CD4-positive, alpha-beta memory T cell (primary cell): ENCODE data around the gene CLN6. TPM values are rescaled to one million over a fixed set of nuclear protein-coding genes. Genes with fewer than 3 reads are reported as not detected.
"Not testable (repeated sequence)": the region's sequence is repeated elsewhere in the genome, so short reads cannot be mapped to it uniquely, and the experiment has no call there.

Experiments used
- CTCF ChIA-PET: fragments of 350-600 bp; sonication (Branson Sonifier 250); formaldehyde crosslinking; loops from one replicate; lab custom pipeline; 2021; ENCODE audit warnings: inconsistent platforms; ENCODE audit not compliant: partially characterized antibody; lab: Charles Lee
- POLR2A ChIA-PET: fragments of 350-600 bp; sonication (Branson Sonifier 250); formaldehyde crosslinking; loops from one replicate; lab custom pipeline; 2021; ENCODE audit not compliant: partially characterized antibody; lab: Charles Lee
- DNase-seq, 5 donors: peaks; one replicate each; pipeline versions ENCODE4 v3.0.0 to v3.0.0-alpha.2; 2020 to 2022; ENCODE audit warnings: mixed read lengths in 1 of 5
- H3K27ac ChIP-seq: one replicate; pipeline ENCODE4 v1.7.0; 2013; ENCODE audit warnings: low read depth, low read length
- H3K27me3 ChIP-seq: 2 replicates; pipeline ENCODE4 v1.7.0; 2013; ENCODE audit warnings: mild to moderate bottlenecking, low read length, moderate library complexity; ENCODE audit not compliant: insufficient read depth
- H3K36me3 ChIP-seq: 2 replicates; pipeline ENCODE4 v1.7.0; 2013; ENCODE audit warnings: mild to moderate bottlenecking, low read length, moderate library complexity; ENCODE audit not compliant: insufficient read depth
- H3K4me1 ChIP-seq: 2 replicates; pipeline ENCODE4 v1.7.0; 2013; ENCODE audit warnings: mild to moderate bottlenecking, low read length, moderate library complexity; ENCODE audit not compliant: insufficient read depth
- H3K4me3 ChIP-seq, 2 donors: one replicate each; pipeline ENCODE4 v1.7.0; 2013; ENCODE audit warnings: low read length in 2 of 2, mild to moderate bottlenecking in 1 of 2
- H3K9me3 ChIP-seq, 2 donors: one replicate each; pipeline ENCODE4 v1.7.0; 2013; ENCODE audit warnings: low read length in 2 of 2, control low read depth in 1 of 2; ENCODE audit not compliant: control insufficient read depth in 1 of 2
- H3K27ac Mint-ChIP-seq, 7 donors: one replicate each; pipeline ENCODE4 v1.8.0; 2020 to 2021; ENCODE audit warnings: mixed read lengths in 7 of 7, mild to moderate bottlenecking in 6 of 7, inconsistent platforms in 3 of 7, moderate library complexity in 3 of 7
- H3K27me3 Mint-ChIP-seq, 2 donors: one replicate each; pipeline ENCODE4 v1.8.0; 2020 to 2021; ENCODE audit warnings: mixed read lengths in 2 of 2
- H3K36me3 Mint-ChIP-seq, 2 donors: one replicate each; pipeline ENCODE4 v1.8.0; 2020 to 2021; ENCODE audit warnings: mixed read lengths in 2 of 2, inconsistent platforms in 1 of 2, mild to moderate bottlenecking in 1 of 2
- H3K4me1 Mint-ChIP-seq, 4 donors: one replicate each; pipeline ENCODE4 v1.8.0; 2020 to 2021; ENCODE audit warnings: mixed read lengths in 4 of 4, mild to moderate bottlenecking in 1 of 4
- H3K4me3 Mint-ChIP-seq, 8 donors: one replicate each; pipeline ENCODE4 v1.8.0; 2020 to 2021; ENCODE audit warnings: mixed read lengths in 8 of 8, mild to moderate bottlenecking in 7 of 8, moderate library complexity in 6 of 8, inconsistent platforms in 3 of 8
- H3K9me3 Mint-ChIP-seq, 8 donors: one replicate each; pipeline ENCODE4 v1.8.0; 2020 to 2021; ENCODE audit warnings: mixed read lengths in 8 of 8, mild to moderate bottlenecking in 5 of 8, inconsistent platforms in 3 of 8, moderate library complexity in 1 of 8
- intact Hi-C: fragments of 100-400 bp; cut with micrococcal nuclease; formaldehyde crosslinking; loops from one replicate; pipeline ENCODE4 v1.15.1; 2023
- polyA plus RNA-seq, 2 donors: library from polyadenylated mRNA; unstranded; fragments of 300-500 nt; fragmentation: Illumina TruSeq; gene quantifications; one replicate each; pipeline ENCODE4 v1.2.3, GENCODE V29; 2021
- total RNA-seq, 2 experiments: library from RNA; stranded (reverse); gene quantifications; one replicate each; pipeline ENCODE4 v1.2.3, GENCODE V29; 2021

Gene CLN6
- total and polyA plus RNA-seq, 4 experiments from 2014 or later: 2.2 to 15.6 (median 8.5) TPM

DNA sequence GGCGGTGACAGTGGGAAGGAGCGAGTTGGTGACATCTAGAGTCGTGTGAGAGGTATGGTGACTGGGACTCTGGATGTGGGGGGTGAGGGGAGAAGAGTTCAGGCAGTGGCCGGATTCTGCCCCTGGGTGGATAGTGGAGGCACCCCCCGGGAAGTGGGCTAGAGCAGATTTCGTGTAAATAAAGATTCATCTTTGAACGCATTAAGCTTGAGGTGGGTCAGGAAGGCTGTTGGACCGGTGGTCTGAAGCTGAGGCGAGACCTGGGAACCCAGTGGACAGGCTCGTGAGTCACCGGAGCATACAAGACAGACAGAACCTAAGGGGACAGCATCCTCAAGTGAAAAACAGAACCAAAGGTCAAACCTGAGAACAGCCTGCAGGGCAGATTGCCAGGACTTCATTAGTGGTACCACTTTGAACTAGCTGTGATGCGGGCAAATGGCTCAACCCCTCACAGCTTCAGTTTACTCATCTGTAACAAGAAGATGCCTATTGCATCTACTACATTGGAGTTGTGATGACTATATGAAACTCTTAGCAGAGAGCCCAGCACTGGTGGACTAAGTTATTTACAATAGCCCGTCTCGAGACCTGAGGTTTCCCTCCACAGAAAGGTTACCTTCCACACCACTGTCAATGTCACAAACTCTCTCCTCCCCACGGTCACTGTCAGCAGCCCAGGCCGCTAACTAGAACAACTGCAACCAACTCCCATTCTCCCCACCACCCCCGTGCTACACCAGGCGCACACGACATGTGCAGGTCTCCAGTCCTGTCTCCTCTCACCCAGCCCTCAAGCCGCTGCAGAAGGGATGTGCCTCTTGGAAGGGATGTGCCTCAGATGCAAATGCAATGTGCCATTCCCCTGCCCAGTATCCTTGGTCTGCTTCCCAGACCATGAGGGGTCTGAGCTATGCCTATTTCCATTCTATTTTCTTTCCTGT is 901 bp upstream of the CLN6 start:
- peak overlapping the region; percentile 57 for H3K27ac ChIP-seq
- H3K4me1 Mint-ChIP-seq: peaks cover 17 to 26% (median 21%) of the 10 kb centered on the region in 4 donors
- intact Hi-C loops: no loop called here
- POLR2A ChIA-PET: interaction anchor here (1.3 to 4.8 kb wide), 3 partner anchors 27 to 176 kb away, joined by 4 to 42 read pairs (median 14); partner anchors contain the start of genes FEM1B and PIAS1
- peak overlapping the region; percentile 39 to 91 for H3K4me3 ChIP-seq
- no peak for DNase-seq
- peaks cover 20% of the 10 kb centered on the region for H3K4me1 ChIP-seq
- H3K9me3 Mint-ChIP-seq: no peaks in the 10 kb centered on the region
- H3K36me3 Mint-ChIP-seq: peaks cover 0 to 3% of the 10 kb centered on the region in 2 donors
- no peaks in the 10 kb centered on the region for H3K36me3 ChIP-seq
- peak overlapping the region; percentile 80 to 98 (median 97) for H3K27ac Mint-ChIP-seq
- H3K9me3 ChIP-seq: no peaks in the 10 kb centered on the region
- no peaks in the 10 kb centered on the region for H3K27me3 ChIP-seq
- no peaks in the 10 kb centered on the region for H3K27me3 Mint-ChIP-seq
- peak overlapping the region; percentile 90 to 99 (median 92) for H3K4me3 Mint-ChIP-seq
- CTCF ChIA-PET: interaction anchor here (0.8 to 2.0 kb wide), 4 partner anchors 19 to 367 kb away, joined by 3 to 9 read pairs (median 3); partner anchors contain the start of gene FEM1B

DNA sequence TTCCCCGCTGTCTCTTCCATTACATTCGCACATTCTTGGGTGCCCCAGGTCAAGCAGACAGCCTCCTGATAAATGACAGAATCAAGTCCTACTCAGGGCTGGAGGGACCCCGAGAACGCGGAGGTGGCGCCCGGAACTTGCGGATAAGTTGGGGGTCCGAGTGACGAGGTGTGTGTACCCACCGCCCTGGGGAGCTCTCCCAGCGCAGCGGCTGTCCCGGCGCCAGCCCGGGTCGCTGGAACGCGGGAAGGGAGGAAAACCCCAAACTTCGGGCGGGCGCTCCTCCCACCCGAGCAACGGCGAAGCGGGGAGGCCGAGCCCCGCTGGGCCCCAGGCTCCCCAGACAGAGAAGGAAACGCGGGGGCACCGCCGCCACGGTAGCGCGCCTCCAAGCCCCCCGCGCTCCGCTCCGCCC is 550 bp downstream of the CLN6 start:
- CTCF ChIA-PET: interaction anchor here (1.0 to 2.0 kb wide), 3 partner anchors 48 to 772 kb away, joined by 3 to 9 read pairs (median 3); partner anchors contain the start of gene FEM1B
- peaks cover 0 to 3% of the 10 kb centered on the region in 2 donors for H3K36me3 Mint-ChIP-seq

DNA sequence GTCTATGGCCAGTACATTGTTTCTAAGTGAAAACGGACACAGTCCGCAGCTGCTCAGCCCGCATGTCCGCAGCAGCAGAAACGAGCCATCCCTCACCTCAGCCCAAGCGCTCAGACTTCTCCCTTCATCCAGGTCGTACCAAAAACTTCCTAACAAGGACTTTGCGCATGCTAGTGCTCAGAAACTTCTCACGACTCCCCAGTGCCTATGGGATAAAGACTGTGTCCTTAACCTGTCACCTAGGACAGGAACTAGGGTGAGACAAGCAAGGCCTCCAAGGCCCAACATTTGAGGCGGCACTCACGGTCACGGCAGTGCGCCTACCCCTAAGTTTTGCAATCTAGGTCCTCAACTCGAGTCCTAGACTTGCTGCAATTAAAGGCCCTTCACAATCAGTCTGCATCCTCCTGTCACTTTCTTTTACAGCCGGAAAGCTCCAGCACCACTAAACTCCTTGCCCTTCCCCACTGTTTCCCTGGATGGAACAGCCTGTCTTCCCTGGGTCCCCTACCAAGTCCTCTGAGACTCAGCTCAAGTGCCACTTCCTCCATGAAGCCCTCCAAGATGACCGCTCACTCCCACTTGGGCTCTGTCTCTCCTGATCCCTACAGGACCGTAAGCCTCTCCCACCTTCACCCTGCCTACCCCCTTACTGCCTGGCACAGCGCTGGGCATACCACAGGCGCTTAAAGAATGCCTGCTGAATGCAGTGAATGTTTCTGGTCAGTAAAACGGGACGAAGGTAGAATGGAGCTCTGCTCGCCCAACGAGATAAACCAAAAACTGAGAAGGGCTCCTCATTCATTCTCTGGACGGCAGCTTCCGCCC is 1.2 kb downstream of the CLN6 start:
- Mint-ChIP-seq H3K27ac (peak overlapping the region; percentile 52 to 92 (median 86)), H3K4me1 (peaks cover 21 to 32% (median 27%) of the 10 kb centered on the region in 4 donors), H3K27me3 (no peaks in the 10 kb centered on the region), H3K36me3 (peaks cover 0 to 3% of the 10 kb centered on the region in 2 donors), H3K4me3 (peak overlapping the region; percentile 84 to 98 (median 88)), H3K9me3 (no peaks in the 10 kb centered on the region)
- intact Hi-C loops: no loop called here
- ChIA-PET CTCF (interaction anchor here (1.0 to 2.0 kb wide), 3 partner anchors 49 to 771 kb away, joined by 3 to 9 read pairs (median 3); partner anchors contain the start of gene FEM1B), POLR2A (interaction anchor here (0.8 to 4.8 kb wide), 7 partner anchors 13 to 387 kb away, joined by 3 to 42 read pairs (median 4); partner anchors contain the start of genes FEM1B and PIAS1)
- H3K36me3 ChIP-seq: no peaks in the 10 kb centered on the region
- no peaks in the 10 kb centered on the region for H3K27me3 ChIP-seq
- H3K9me3 ChIP-seq: no peaks in the 10 kb centered on the region
- no peak for DNase-seq
- peaks cover 20% of the 10 kb centered on the region for H3K4me1 ChIP-seq
- peak overlapping the region; percentile 78 to 91 for H3K4me3 ChIP-seq
- peak overlapping the region; percentile 57 for H3K27ac ChIP-seq

More for the DNA sequence above, 550 bp downstream of the CLN6 start:
- Mint-ChIP-seq H3K27me3 (no peaks in the 10 kb centered on the region), H3K9me3 (no peaks in the 10 kb centered on the region), H3K27ac (peak overlapping the region; percentile 13 to 92 (median 86)), H3K4me1 (peaks cover 21 to 32% (median 27%) of the 10 kb centered on the region in 4 donors), H3K4me3 (peak overlapping the region; percentile 84 to 98 (median 90))
- Histone ChIP-seq H3K4me3 (peak overlapping the region; percentile 78 to 91), H3K4me1 (peaks cover 20% of the 10 kb centered on the region), H3K27me3 (no peaks in the 10 kb centered on the region), H3K27ac (peak overlapping the region; percentile 57), H3K36me3 (no peaks in the 10 kb centered on the region), H3K9me3 (no peaks in the 10 kb centered on the region)
- intact Hi-C loops: loop anchor here (1.0 kb wide), 2 partner anchors 48 to 175 kb away; partner anchors contain the start of genes FEM1B and PIAS1
- POLR2A ChIA-PET: interaction anchor here (0.8 to 4.8 kb wide), 7 partner anchors 14 to 388 kb away, joined by 3 to 42 read pairs (median 4); partner anchors contain the start of genes FEM1B and PIAS1
- peak in 1 of 5 donors; percentile 15 for DNase-seq

DNA sequence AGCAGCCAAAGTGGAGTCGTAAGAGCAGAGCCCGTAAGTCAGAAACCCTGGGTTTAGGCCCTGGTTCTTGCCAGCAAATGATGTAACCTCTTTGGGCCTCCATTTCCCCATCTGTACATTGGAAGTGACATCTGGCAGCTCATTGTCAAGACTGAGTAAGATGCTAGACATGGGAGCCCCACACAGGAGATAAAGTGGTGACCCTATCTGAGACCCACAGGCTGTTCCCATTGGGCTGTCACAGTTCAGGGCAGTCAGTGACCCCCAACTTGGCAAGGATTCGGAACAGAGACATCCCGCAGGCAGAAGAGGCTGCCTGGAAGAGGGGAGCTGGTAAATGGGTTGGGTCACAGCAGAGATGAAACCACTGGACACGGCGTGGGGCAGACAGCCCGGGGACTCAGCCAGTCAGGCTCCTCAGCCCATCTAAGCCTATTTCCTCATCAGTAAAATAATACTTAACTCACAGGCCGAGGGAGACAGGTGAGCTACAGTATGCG is 1.8 kb downstream of the CLN6 start:
- Histone ChIP-seq H3K4me1 (peaks cover 20% of the 10 kb centered on the region), H3K36me3 (no peaks in the 10 kb centered on the region), H3K27me3 (no peaks in the 10 kb centered on the region), H3K4me3 (no peak overlapping the region), H3K27ac (no peak overlapping the region), H3K9me3 (no peaks in the 10 kb centered on the region)
- CTCF ChIA-PET: interaction anchor here (0.5 to 1.0 kb wide), 2 partner anchors 33 to 770 kb away, joined by 3 read pairs; no protein-coding TSS in a partner anchor
- POLR2A ChIA-PET: interaction anchor here (4.8 kb wide), 1 partner anchor 50 kb away, joined by 42 read pairs; the partner anchor contains the start of gene FEM1B
- DNase-seq: no peak
- Mint-ChIP-seq H3K4me1 (peaks cover 21 to 32% (median 27%) of the 10 kb centered on the region in 4 donors), H3K9me3 (no peaks in the 10 kb centered on the region), H3K36me3 (peaks cover 0 to 3% of the 10 kb centered on the region in 2 donors), H3K4me3 (peak overlapping the region; percentile 73 to 98 (median 88)), H3K27me3 (no peaks in the 10 kb centered on the region), H3K27ac (peak overlapping the region in 5 of 7 donors; percentile 32 to 64 (median 60))
- intact Hi-C loops: no loop called here

DNA sequence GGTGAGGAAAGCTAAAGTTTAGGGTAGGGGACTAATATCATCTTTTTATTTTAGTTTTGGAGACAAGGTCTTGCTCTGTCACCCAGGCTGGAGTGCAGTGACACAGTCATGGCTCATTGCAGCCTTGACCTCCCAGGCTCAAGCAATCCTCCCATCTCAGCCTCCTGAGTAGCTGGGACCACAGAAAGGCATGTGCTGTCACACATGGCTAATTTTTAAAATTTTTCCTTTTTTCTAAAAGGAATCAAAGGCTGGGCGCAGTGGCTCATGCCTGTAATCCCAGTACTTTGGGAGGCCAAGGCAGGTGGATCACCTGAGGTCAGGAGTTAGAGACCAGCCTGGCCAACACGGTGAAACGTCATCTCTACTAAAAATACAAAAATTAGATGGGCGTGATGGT is 4.1 kb downstream of the CLN6 start:
- H3K27me3 ChIP-seq, H3K9me3 ChIP-seq, CTCF ChIA-PET, H3K27ac ChIP-seq, H3K36me3 ChIP-seq, H3K9me3 Mint-ChIP-seq, DNase-seq, H3K27ac Mint-ChIP-seq, intact Hi-C loops, POLR2A ChIA-PET, H3K4me3 ChIP-seq, H3K36me3 Mint-ChIP-seq, H3K27me3 Mint-ChIP-seq: not testable (repeated sequence)
- peak overlapping the region in 1 of 8 donors; percentile 23 for H3K4me3 Mint-ChIP-seq
- peaks cover 21 to 32% (median 25%) of the 10 kb centered on the region in 4 donors for H3K4me1 Mint-ChIP-seq
- H3K4me1 ChIP-seq: peaks cover 19% of the 10 kb centered on the region

- ChIA-PET POLR2A (interaction anchor here (0.7 kb wide), 2 partner anchors 8 to 156 kb away, joined by 3 read pairs; no protein-coding TSS in a partner anchor), CTCF (interaction anchor here (0.7 to 1.0 kb wide), 3 partner anchors 28 to 948 kb away, joined by 3 read pairs; no protein-coding TSS in a partner anchor)
- H3K9me3 ChIP-seq: no peaks in the 10 kb centered on the region
- Mint-ChIP-seq H3K4me3 (peak overlapping the region in 1 of 8 donors; percentile 23), H3K27ac (peak overlapping the region in 2 of 7 donors; percentile 14 to 76), H3K36me3 (peaks cover under 1 to 4% of the 10 kb centered on the region in 2 donors), H3K27me3 (no peaks in the 10 kb centered on the region), H3K4me1 (peaks cover 16 to 26% (median 19%) of the 10 kb centered on the region in 4 donors), H3K9me3 (no peaks in the 10 kb centered on the region)
- H3K36me3 ChIP-seq: no peaks in the 10 kb centered on the region
- H3K27ac ChIP-seq: no peak overlapping the region
- peaks cover 12% of the 10 kb centered on the region for H3K4me1 ChIP-seq
- intact Hi-C loops: no loop called here
- no peak overlapping the region for H3K4me3 ChIP-seq
- no peaks in the 10 kb centered on the region for H3K27me3 ChIP-seq
- DNase-seq: no peak
These were observed 4.8 kb downstream of the CLN6 start for GRCh38 chr15:68224546-68225250.
